Measurements from ENCODE around the gene MAP2K3.

GRCh38 chr17:21276264-21276588 lies 8.3 kb upstream of the MAP2K3 start:
- TF ChIP-seq TAF1 (IDR thresholded peaks at IDR 0.05; ENCODE audit: low read depth) (no peak), CTCF (IDR thresholded peaks at IDR 0.05; ENCODE audit: poor library complexity, severe bottlenecking) (no peak), POLR2AphosphoS5 (IDR thresholded peaks at IDR 0.05) (no peak), EP300 (conservative IDR thresholded peaks at IDR 0.05; ENCODE audit: poor library complexity, severe bottlenecking) (no peak)

Data from neural cell (in vitro differentiated cells).